Right lobe of liver (tissue), 6 donors: Measurements from ENCODE around the gene NDUFS7. TPM values are rescaled to one million over a fixed set of nuclear protein-coding genes. Genes with fewer than 3 reads are reported as not detected.
A peak's percentile ranks its signal among the peaks of the same experiment; 100 is the strongest.

Experiments used
- ATAC-seq, 4 donors: fragments of 200-7000 bp; cut with Tn5 transposase; one replicate each; pipeline ENCODE4 v1.9.1; 2020; ENCODE audit warnings: mild to moderate bottlenecking in 4 of 4, moderate library complexity in 4 of 4
- DNase-seq, 3 donors: peaks; one replicate each; pipeline ENCODE4 v3.0.0-alpha.2; 2020
- H3K27ac ChIP-seq, 3 donors: fragments of 200-600 bp; one replicate each; pipeline ENCODE4 v1.8.0; 2022
- H3K27me3 ChIP-seq, 2 donors: fragments of 200-600 bp; one replicate each; pipeline ENCODE4 v1.8.0; 2022
- H3K36me3 ChIP-seq, 4 donors: fragments of 200-600 bp; sonication (generic) in 1 of 4; one replicate each; pipeline versions ENCODE4 v1.5.1 to v1.8.0; 2017 to 2022; ENCODE audit warnings: control low read depth in 1 of 4
- H3K4me1 ChIP-seq, 4 donors: fragments of 200-600 bp; sonication (generic) in 1 of 4; one replicate each; pipeline versions ENCODE4 v1.5.1 to v1.8.0; 2017 to 2022; ENCODE audit warnings: control low read depth in 1 of 4
- H3K4me3 ChIP-seq, 3 donors: fragments of 200-600 bp; one replicate each; pipeline ENCODE4 v1.8.0; 2022
- H3K9me3 ChIP-seq, 4 donors: fragments of 200-600 bp; sonication (generic) in 1 of 4; one replicate each; pipeline versions ENCODE4 v1.5.1 to v1.8.0; 2017 to 2022; ENCODE audit warnings: control low read depth in 1 of 4
- POLR2A ChIP-seq: fragments of 450-650 bp; IDR thresholded peaks from one replicate; pipeline ENCODE4 v1.6.1; 2017; ENCODE audit warnings: antibody characterized with exemption, mild to moderate bottlenecking
- WGBS: methylation state at CpG from one replicate; pipeline ENCODE4 v1.1.6; 2018; ENCODE audit warnings: low coverage, low lambda C conversion rate; ENCODE audit not compliant: insufficient coverage; ENCODE audit errors: missing lambda C conversion rate; 5-methylcytosine and 5-hydroxymethylcytosine counted together
- intact Hi-C, 2 donors: fragments of 100-400 bp; cut with DNase I; formaldehyde crosslinking; loops; one replicate each; pipeline versions ENCODE4 v1.11.2 to v1.14.1; 2022
- total RNA-seq, 6 experiments: library from RNA; depleted of rRNA in 2 of 6; stranded (reverse); fragments of >200 nt in 2 of 6; fragmentation: NEBNext Ultra II Directional in 3 of 6; extraction: Animal tissue kit (Norgen Biotek cat#: 25700) in 3 of 6; gene quantifications; one replicate each; pipeline versions ENCODE4 v1.1.0 to v1.2.4, GENCODE V29; 2016 to 2023
- TF ChIP-seq, protein P1 (sequence below), 4 donors: fragments of 200-600 bp in 3 of 4; fragments of 450-650 bp in 1 of 4; IDR thresholded peaks; one replicate each; pipeline versions ENCODE4 v1.5.1 to v1.8.0; 2016 to 2022; ENCODE audit warnings: antibody characterized with exemption in 4 of 4, mild to moderate bottlenecking in 2 of 4
- donor health status: DM: no; HTN: yes; CAD: no.
- donor health status: DM: no; HTN: no; CAD: no.
- donor health status: DM: no; HTN: no; CAD: no.
- donor health status: DM: no; HTN: yes; CAD: no.
- donor health status: DM: no; HTN: yes; CAD: no.

The NDUFS7 gene
- total RNA-seq, 6 experiments from 2014 or later = 70.1 to 210 (median 85.0) TPM

DNA sequence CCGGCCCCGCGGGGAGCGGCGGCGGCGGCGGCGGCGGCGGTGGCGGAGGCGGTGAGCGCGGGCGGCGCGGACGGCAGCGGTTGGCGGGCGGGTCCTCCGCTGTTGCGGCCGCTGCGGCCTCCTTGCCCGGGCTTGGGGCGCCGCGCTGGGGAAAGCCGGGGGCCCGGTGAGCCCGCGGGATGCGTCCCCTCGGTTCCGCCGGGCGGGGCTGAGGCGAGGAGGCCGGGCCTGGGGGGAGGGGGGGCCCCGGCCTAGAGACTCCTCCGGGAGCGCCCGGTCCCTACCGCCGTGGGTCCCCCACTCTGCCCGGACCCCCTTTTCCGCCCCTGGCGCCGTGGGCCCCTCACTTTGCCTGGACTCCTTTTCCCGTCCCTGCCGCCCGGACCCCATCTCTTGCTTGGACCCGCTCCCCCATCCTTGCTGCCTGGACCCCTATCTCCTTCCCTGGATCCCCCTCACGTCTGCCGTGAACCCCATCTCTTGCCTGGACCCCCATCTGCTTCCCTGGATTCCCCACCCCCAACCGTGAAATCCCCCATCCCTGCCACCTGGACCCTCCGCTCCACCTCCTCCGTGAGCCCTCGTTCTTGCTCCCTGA, 28.6 kb upstream of the NDUFS7 start:
- peaks cover 0 to 11% (median 3%) of the 10 kb centered on the region in 4 donors for H3K4me1 ChIP-seq
- TF ChIP-seq, protein P1, sequence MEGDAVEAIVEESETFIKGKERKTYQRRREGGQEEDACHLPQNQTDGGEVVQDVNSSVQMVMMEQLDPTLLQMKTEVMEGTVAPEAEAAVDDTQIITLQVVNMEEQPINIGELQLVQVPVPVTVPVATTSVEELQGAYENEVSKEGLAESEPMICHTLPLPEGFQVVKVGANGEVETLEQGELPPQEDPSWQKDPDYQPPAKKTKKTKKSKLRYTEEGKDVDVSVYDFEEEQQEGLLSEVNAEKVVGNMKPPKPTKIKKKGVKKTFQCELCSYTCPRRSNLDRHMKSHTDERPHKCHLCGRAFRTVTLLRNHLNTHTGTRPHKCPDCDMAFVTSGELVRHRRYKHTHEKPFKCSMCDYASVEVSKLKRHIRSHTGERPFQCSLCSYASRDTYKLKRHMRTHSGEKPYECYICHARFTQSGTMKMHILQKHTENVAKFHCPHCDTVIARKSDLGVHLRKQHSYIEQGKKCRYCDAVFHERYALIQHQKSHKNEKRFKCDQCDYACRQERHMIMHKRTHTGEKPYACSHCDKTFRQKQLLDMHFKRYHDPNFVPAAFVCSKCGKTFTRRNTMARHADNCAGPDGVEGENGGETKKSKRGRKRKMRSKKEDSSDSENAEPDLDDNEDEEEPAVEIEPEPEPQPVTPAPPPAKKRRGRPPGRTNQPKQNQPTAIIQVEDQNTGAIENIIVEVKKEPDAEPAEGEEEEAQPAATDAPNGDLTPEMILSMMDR (IDR thresholded peaks at IDR 0.05) = no peak
- TF ChIP-seq POLR2A = peak; percentile 31
- WGBS = under 1% methylated on average over 9 of the region's 61 CpGs
- peak overlapping the region; percentile 73 to 83 (median 82) for H3K4me3 ChIP-seq
- H3K27ac ChIP-seq = peak overlapping the region; percentile 77 to 99 (median 99)
- ATAC-seq (peak; percentile 15 to 39 (median 18)), DNase-seq (peak; percentile 44 to 69 (median 55))
- H3K9me3 ChIP-seq = no peaks in the 10 kb centered on the region
- peaks cover 0 to 27% (median 11%) of the 10 kb centered on the region in 4 donors for H3K36me3 ChIP-seq
- H3K27me3 ChIP-seq = no peaks in the 10 kb centered on the region
- intact Hi-C loops = no loop called here

DNA sequence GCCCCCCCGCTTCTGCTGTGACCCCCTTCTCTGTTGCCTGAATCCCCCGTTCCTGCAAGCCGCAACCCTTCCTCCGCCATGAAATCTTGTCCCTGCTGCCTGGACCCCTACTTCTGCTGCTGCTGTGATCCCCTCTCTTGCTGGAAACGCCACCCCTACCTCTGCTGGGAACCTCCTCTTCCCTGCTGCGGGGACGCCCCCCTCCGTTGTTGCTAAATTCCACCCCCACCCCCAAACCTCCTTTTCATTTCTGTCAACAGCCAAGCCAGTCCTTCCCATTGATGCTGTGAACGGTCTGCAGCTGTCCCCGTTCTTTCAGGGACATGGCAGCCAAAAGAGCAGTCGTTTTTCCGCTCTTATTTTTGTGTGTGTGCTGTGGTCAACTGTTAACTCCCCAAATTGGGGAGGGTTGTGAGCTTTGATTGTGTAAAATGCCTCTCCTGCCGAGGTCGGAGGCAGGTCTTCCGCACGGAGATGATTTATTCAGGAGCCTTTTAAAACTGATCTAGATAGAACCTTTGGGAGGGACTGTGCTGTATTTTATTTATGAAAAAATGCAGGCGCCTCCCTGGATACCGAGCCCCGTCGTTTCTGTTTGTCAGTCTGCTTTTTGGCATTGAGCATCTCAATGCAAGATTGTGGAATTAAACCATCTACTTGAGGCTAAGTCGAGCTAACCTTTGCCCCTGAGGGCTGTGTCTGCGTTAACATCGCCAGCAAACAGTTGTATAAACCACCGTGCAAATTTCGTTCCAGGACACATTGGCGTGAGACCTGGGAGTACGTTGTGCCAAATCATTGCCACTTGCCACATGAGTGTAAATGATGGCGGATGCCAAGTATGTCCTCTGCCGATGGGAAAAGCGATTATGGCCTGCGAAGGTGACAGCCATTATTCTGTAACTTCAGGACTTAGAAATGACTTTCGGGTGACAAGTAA, 27.9 kb upstream of the NDUFS7 start:
- 18% methylated on average over 30 of the region's 32 CpGs for WGBS
- intact Hi-C loops = no loop called here
- Histone ChIP-seq H3K27me3 (no peaks in the 10 kb centered on the region), H3K27ac (peak overlapping the region in 2 of 3 donors; percentile 66 to 99), H3K36me3 (peaks cover 0 to 33% (median 15%) of the 10 kb centered on the region in 4 donors), H3K9me3 (no peaks in the 10 kb centered on the region), H3K4me3 (peak overlapping the region; percentile 73 to 83 (median 82)), H3K4me1 (peaks cover 0 to 14% (median 3%) of the 10 kb centered on the region in 4 donors)
- DNase-seq (peak in 2 of 3 donors; percentile 75 to 88), ATAC-seq (peak; percentile 19 to 74 (median 57))
- TF ChIP-seq, protein P1 (IDR thresholded peaks at IDR 0.05) = no peak
- TF ChIP-seq POLR2A = no peak

DNA sequence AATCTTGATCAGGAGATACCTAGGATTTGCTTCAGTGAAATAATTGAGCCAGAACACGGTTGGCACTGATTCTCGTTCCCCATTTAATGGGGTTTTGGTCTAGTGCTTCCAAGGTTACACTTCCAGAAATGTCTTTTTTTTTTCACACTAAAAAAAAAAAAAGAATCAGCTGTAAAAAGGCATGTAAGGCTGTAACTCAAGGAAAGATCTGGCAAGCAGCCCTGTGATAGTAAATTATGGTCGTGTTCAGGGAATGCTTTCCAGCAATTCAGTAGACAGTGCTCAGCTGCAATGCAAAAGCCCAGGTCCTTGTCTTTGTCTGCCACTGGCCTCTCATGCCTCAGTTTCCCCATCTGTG, 27.2 kb upstream of the NDUFS7 start:
- DNase-seq (no peak), ATAC-seq (no peak)
- H3K4me1 ChIP-seq = peaks cover 0 to 20% (median 3%) of the 10 kb centered on the region in 4 donors
- H3K9me3 ChIP-seq = no peaks in the 10 kb centered on the region
- TF ChIP-seq, protein P1 (IDR thresholded peaks at IDR 0.05) = no peak
- TF ChIP-seq POLR2A = no peak
- no peaks in the 10 kb centered on the region for H3K27me3 ChIP-seq
- H3K4me3 ChIP-seq = no peak overlapping the region
- peak overlapping the region in 1 of 3 donors; percentile 99 for H3K27ac ChIP-seq
- H3K36me3 ChIP-seq = peaks cover 0 to 40% (median 17%) of the 10 kb centered on the region in 4 donors
- intact Hi-C loops = no loop called here
- 22% methylated on average over 3 of the region's 3 CpGs for WGBS

DNA sequence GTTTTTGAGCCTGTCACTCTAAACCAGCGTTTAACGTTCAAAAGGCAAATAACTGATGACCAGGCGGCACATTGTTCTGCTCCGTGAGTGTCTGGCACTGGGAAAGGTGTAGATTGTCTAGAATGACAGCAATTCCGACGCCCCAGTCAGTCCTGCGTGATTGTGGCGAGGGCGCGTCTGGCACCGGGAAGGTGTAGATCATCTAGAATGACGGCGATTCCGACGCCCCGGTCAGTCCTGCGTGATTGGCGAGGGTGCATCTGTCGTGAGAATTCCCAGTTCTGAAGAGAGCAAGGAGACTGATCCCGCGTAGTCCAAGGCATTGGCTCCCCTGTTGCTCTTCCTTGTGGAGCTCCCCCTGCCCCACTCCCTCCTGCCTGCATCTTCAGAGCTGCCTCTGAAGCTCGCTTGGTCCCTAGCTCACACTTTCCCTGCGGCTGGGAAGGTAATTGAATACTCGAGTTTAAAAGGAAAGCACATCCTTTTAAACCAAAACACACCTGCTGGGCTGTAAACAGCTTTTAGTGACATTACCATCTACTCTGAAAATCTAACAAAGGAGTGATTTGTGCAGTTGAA, 26.1 kb upstream of the NDUFS7 start:
- ATAC-seq (no peak), DNase-seq (peak in 1 of 3 donors; percentile 42)
- Histone ChIP-seq H3K4me1 (peaks cover 0 to 20% (median 3%) of the 10 kb centered on the region in 4 donors), H3K4me3 (no peak overlapping the region), H3K27ac (no peak overlapping the region), H3K36me3 (peaks cover 0 to 47% (median 21%) of the 10 kb centered on the region in 4 donors), H3K9me3 (no peaks in the 10 kb centered on the region), H3K27me3 (no peaks in the 10 kb centered on the region)
- intact Hi-C loops = no loop called here
- TF ChIP-seq, protein P1 (IDR thresholded peaks at IDR 0.05) = no peak
- no peak for TF ChIP-seq POLR2A
- WGBS = 82% methylated on average over 12 of the region's 24 CpGs
